Smooth muscle cell (in vitro differentiated cells): ENCODE measurements around the gene ACOT8. TPM values are rescaled to one million over a fixed set of nuclear protein-coding genes. Genes with fewer than 3 reads are reported as not detected.

Experiments used
- DNase-seq: peaks from one replicate; lab custom pipeline; 2025; ENCODE audit not compliant: unreplicated experiment; lab: John Stamatoyannopoulos, UW
- H2AFZ ChIP-seq: fragments of 200-600 bp; sonication (generic); 2 replicates; pipeline ENCODE4 v1.6.0; 2016; ENCODE audit warnings: antibody characterized with exemption, low read depth, mild to moderate bottlenecking
- H3F3A ChIP-seq: fragments of 200-600 bp; sonication (generic); 2 replicates; pipeline ENCODE4 v1.6.0; 2017; ENCODE audit warnings: antibody characterized with exemption, low read depth
- H3K27ac ChIP-seq: fragments of 200-600 bp; sonication (generic); 2 replicates; pipeline ENCODE4 v1.5.1; 2016; ENCODE audit warnings: low read depth, mild to moderate bottlenecking
- H3K27me3 ChIP-seq: fragments of 200-600 bp; sonication (generic); 2 replicates; pipeline ENCODE4 v1.6.1; 2016; ENCODE audit warnings: low read depth, mild to moderate bottlenecking
- H3K36me3 ChIP-seq: fragments of 200-600 bp; sonication (generic); 2 replicates; pipeline ENCODE4 v1.5.1; 2016; ENCODE audit warnings: low read depth
- H3K4me1 ChIP-seq: fragments of 200-600 bp; sonication (generic); 2 replicates; pipeline ENCODE4 v1.5.1; 2016; ENCODE audit warnings: low read depth
- H3K4me2 ChIP-seq: fragments of 200-600 bp; sonication (generic); 2 replicates; pipeline ENCODE4 v1.6.0; 2016; ENCODE audit warnings: mild to moderate bottlenecking
- H3K4me3 ChIP-seq: fragments of 200-600 bp; sonication (generic); 2 replicates; pipeline ENCODE4 v1.5.1; 2016; ENCODE audit warnings: mild to moderate bottlenecking
- H3K79me2 ChIP-seq: fragments of 200-600 bp; sonication (generic); 2 replicates; pipeline ENCODE4 v1.6.0; 2016; ENCODE audit warnings: low read depth, mild to moderate bottlenecking
- H3K9ac ChIP-seq: fragments of 200-600 bp; sonication (generic); 2 replicates; pipeline ENCODE4 v1.6.0; 2016; ENCODE audit warnings: low read depth
- H3K9me3 ChIP-seq: fragments of 200-600 bp; sonication (generic); replicated peaks from 2 replicates; pipeline ENCODE4 v1.5.1; 2016; ENCODE audit warnings: low read depth
- H4K20me1 ChIP-seq: fragments of 200-600 bp; sonication (generic); 2 replicates; pipeline ENCODE4 v1.6.0; 2016; ENCODE audit warnings: low read depth
- WGBS: methylation state at CpG from one replicate; pipeline ENCODE4 v1.1.7; 2016; ENCODE audit warnings: low lambda C conversion rate; 5-methylcytosine and 5-hydroxymethylcytosine counted together
- polyA plus RNA-seq: library from polyadenylated mRNA; unstranded; fragments of >200 nt; fragmentation: Nextera tagmentation; extraction: Ambion mirVana; gene quantifications from 2 replicates; pipeline ENCODE4 v1.2.1, GENCODE V29; 2016
- total RNA-seq: library from RNA; depleted of rRNA; stranded (reverse); fragments of >200 nt; gene quantifications from 2 replicates; pipeline ENCODE4 v1.2.3, GENCODE V29; 2014
- TF ChIP-seq, protein P1 (sequence below): fragments of 200-600 bp; sonication (generic); IDR thresholded peaks from 2 replicates; pipeline ENCODE4 v1.5.1; 2017; ENCODE audit warnings: borderline replicate concordance, mild to moderate bottlenecking, antibody characterized with exemption; ENCODE audit not compliant: insufficient read depth, poor library complexity, severe bottlenecking

ACOT8 gene
- total and polyA plus RNA-seq, 2 experiments from 2014 or later, result 31.9 to 43.8 TPM

DNA sequence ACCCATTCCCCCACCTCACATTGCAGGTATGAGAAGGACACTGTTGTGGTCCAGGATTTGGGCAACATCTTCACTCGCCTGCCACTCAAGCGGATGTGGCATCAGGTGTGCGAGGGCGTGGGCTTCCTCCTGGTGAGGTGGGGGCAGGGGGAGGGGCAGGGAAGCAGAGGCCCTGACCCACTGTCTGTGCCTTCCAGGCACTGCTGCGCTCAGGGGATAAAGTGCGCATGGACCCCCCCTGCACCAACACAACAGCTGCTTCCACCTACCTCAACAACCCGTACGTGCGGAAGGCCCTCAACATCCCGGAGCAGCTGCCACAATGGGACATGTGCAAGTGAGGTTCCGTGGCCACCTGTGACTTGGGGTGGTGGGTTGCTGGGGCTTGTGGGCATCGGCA lies 37.6 kb upstream of the ACOT8 start:
- Histone ChIP-seq H3K36me3 (no peaks in the 10 kb centered on the region), H3K9me3 (no peaks in the 10 kb centered on the region), H3K4me3 (no peak overlapping the region), H3K79me2 (peaks cover 5% of the 10 kb centered on the region), H2AFZ (no peak overlapping the region), H4K20me1 (no peaks in the 10 kb centered on the region), H3K27ac (no peak overlapping the region), H3K27me3 (no peaks in the 10 kb centered on the region), H3K4me1 (peaks cover 6% of the 10 kb centered on the region), H3K9ac (no peak overlapping the region), H3F3A (peaks cover 9% of the 10 kb centered on the region), H3K4me2 (no peak overlapping the region)
- WGBS, result 93% methylated on average over 12 of the region's 12 CpGs
- TF ChIP-seq, protein P1, sequence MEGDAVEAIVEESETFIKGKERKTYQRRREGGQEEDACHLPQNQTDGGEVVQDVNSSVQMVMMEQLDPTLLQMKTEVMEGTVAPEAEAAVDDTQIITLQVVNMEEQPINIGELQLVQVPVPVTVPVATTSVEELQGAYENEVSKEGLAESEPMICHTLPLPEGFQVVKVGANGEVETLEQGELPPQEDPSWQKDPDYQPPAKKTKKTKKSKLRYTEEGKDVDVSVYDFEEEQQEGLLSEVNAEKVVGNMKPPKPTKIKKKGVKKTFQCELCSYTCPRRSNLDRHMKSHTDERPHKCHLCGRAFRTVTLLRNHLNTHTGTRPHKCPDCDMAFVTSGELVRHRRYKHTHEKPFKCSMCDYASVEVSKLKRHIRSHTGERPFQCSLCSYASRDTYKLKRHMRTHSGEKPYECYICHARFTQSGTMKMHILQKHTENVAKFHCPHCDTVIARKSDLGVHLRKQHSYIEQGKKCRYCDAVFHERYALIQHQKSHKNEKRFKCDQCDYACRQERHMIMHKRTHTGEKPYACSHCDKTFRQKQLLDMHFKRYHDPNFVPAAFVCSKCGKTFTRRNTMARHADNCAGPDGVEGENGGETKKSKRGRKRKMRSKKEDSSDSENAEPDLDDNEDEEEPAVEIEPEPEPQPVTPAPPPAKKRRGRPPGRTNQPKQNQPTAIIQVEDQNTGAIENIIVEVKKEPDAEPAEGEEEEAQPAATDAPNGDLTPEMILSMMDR, result no peak
- DNase-seq, result no peak

DNA sequence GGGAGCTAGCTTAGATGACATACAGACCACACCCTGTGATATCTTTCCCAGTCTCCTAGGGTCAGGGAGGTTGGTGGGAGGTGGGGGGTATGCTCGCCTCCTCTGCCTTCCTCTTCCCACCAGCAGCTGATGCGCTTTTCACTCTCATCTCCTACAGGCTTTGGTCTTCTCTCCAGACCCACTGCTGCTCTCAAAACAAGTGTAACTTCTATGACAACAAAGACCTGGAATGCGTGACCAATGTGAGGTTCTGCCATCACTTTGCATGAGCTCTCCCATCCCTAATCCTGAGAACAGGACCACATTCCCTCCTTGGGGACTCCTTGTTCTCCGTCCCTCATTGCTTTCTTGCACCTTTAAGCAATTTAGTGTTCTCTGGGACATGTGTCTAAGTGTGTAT lies 36.6 kb upstream of the ACOT8 start:
- Histone ChIP-seq H3K4me2 (no peak overlapping the region), H2AFZ (no peak overlapping the region), H3K36me3 (no peaks in the 10 kb centered on the region), H3F3A (peaks cover 9% of the 10 kb centered on the region), H3K4me3 (no peak overlapping the region), H3K4me1 (peaks cover 6% of the 10 kb centered on the region), H3K9me3 (no peaks in the 10 kb centered on the region), H4K20me1 (no peaks in the 10 kb centered on the region), H3K79me2 (peaks cover 5% of the 10 kb centered on the region), H3K9ac (no peak overlapping the region), H3K27me3 (no peaks in the 10 kb centered on the region), H3K27ac (no peak overlapping the region)
- TF ChIP-seq, protein P1, result no peak
- 94% methylated on average over 4 of the region's 4 CpGs for WGBS
- DNase-seq, result no peak

DNA sequence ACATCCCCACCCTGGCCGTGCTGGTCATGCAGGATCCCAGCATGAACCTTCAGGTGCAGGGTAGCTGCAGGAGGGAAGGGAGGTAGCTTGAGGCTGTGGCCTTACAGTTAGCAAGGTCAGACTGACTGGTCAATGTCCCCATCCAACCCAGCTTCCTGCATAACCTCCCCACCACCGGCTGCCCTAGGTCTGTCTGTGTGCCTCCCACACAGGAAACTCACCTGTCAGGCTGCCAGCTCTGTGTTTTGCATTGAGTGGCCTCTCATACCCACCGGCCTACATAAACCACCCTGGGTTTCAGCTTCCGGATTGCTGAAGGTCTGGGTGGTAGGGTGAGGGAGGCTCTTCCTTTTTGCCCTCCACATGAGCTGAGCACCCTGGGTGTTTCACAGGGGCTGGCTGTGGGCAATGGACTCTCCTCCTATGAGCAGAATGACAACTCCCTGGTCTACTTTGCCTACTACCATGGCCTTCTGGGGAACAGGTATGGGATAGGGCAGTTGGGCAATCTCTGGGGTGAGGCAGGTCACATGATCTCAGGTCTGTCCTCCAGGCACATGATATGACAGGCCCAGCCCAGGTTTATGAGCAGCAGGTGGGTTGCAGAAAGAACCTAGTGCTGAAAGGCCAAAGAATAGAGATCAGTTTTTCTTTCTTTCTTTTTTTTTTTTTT lies 35.8 kb upstream of the ACOT8 start:
- Histone ChIP-seq H4K20me1 (no peaks in the 10 kb centered on the region), H3K4me2 (no peak overlapping the region), H3K36me3 (no peaks in the 10 kb centered on the region), H3K27ac (no peak overlapping the region), H3F3A (peaks cover 9% of the 10 kb centered on the region), H3K9me3 (no peaks in the 10 kb centered on the region), H2AFZ (no peak overlapping the region), H3K4me1 (peaks cover 6% of the 10 kb centered on the region), H3K27me3 (no peaks in the 10 kb centered on the region), H3K79me2 (peaks cover 5% of the 10 kb centered on the region), H3K9ac (no peak overlapping the region), H3K4me3 (no peak overlapping the region)
- 96% methylated on average over 4 of the region's 4 CpGs for WGBS
- TF ChIP-seq, protein P1, result no peak
- no peak for DNase-seq
